SK-N-SH (cell line): ENCODE measurements around the gene KCNJ2. TPM values are rescaled to one million over a fixed set of nuclear protein-coding genes. Genes with fewer than 3 reads are reported as not detected.

Source experiments
- CTCF ChIA-PET: fragments of 300-600, 350-600 bp; formaldehyde crosslinking; extraction: SDS; loops from one replicate; lab custom pipeline; 2021; lab: Yijun Ruan, JAX
- POLR2A ChIA-PET: fragments of 350-600 bp; sonication (Branson Sonifier 250); formaldehyde crosslinking; extraction: SDS; loops from one replicate; lab custom pipeline; 2020; ENCODE audit warnings: antibody characterized with exemption, inconsistent platforms; lab: Yijun Ruan, JAX
- DNase-seq: peaks from one replicate; pipeline ENCODE4 v3.0.0; 2012
- H2AFZ ChIP-seq: fragments of 200-600 bp; sonication (generic); 2 replicates; pipeline ENCODE4 v1.8.1; 2016; ENCODE audit warnings: antibody characterized with exemption, mild to moderate bottlenecking, low read depth
- H3F3A ChIP-seq: fragments of 200-600 bp; sonication (generic); replicated peaks from 2 replicates; pipeline ENCODE3; 2016; ENCODE audit warnings: antibody characterized with exemption, mild to moderate bottlenecking; ENCODE audit not compliant: insufficient read depth
- H3K27ac ChIP-seq, 2 experiments: fragments of 200-500 bp in 1 of 2; fragments of 200-600 bp in 1 of 2; sonication (Bioruptor generic) in 1 of 2; sonication (generic), shearing (Covaris generic) in 1 of 2; 2 replicates each; pipeline versions ENCODE4 v1.5.1 to v1.6.1; 2014 to 2016; ENCODE audit warnings: low read depth in 2 of 2, inconsistent platforms in 1 of 2, low read length in 1 of 2, mild to moderate bottlenecking in 1 of 2, mixed read lengths in 1 of 2
- H3K27me3 ChIP-seq: fragments of 200-600 bp; sonication (generic), shearing (Covaris generic); 2 replicates; pipeline ENCODE4 v1.6.1; 2016; ENCODE audit warnings: mixed run types; ENCODE audit not compliant: insufficient read depth
- H3K36me3 ChIP-seq, 2 experiments: fragments of 200-500 bp in 1 of 2; fragments of 200-600 bp in 1 of 2; sonication (Bioruptor generic) in 1 of 2; sonication (generic) in 1 of 2; replicated peaks in 1 of 2; 2 replicates each; pipeline versions ENCODE3 to v1.5.1; 2014 to 2016; ENCODE audit warnings: low read length in 1 of 2, mild to moderate bottlenecking in 1 of 2; ENCODE audit not compliant: insufficient read depth in 2 of 2, control insufficient read depth in 1 of 2
- H3K4me1 ChIP-seq, 2 experiments: fragments of 200-500 bp in 1 of 2; fragments of 200-600 bp in 1 of 2; sonication (Bioruptor generic) in 1 of 2; sonication (generic), shearing (Covaris generic) in 1 of 2; 2 replicates each; pipeline versions ENCODE4 v1.5.1 to v1.6.1; 2014 to 2016; ENCODE audit warnings: low read depth in 1 of 2, low read length in 1 of 2, mixed run types in 1 of 2; ENCODE audit not compliant: insufficient read depth in 2 of 2, control insufficient read depth in 1 of 2
- H3K4me2 ChIP-seq: fragments of 200-600 bp; sonication (generic), shearing (Covaris generic); 2 replicates; pipeline ENCODE4 v1.6.1; 2017; ENCODE audit warnings: mixed run types
- H3K4me3 ChIP-seq, 2 experiments: fragments of 200-500 bp in 1 of 2; fragments of 200-600 bp in 1 of 2; sonication (Bioruptor generic) in 1 of 2; sonication (generic), shearing (Covaris generic) in 1 of 2; 2 replicates each; pipeline versions ENCODE4 v1.5.1 to v1.8.1; 2014 to 2016; ENCODE audit warnings: low read depth in 2 of 2, inconsistent platforms in 1 of 2, low read length in 1 of 2, mild to moderate bottlenecking in 1 of 2, mixed read lengths in 1 of 2, moderate library complexity in 1 of 2
- H3K79me2 ChIP-seq: fragments of 200-600 bp; sonication (generic); 2 replicates; pipeline ENCODE4 v1.8.1; 2017; ENCODE audit warnings: mild to moderate bottlenecking; ENCODE audit not compliant: insufficient read depth
- H3K9ac ChIP-seq: fragments of 200-600 bp; sonication (generic); 2 replicates; pipeline ENCODE4 v1.6.1; 2017; ENCODE audit warnings: mixed run types
- H3K9me2 ChIP-seq: fragments of 200-600 bp; sonication (generic); 2 replicates; pipeline ENCODE4 v1.6.1; 2017; ENCODE audit warnings: mixed run types
- H3K9me3 ChIP-seq: fragments of 200-600 bp; sonication (generic); 2 replicates; pipeline ENCODE4 v1.6.1; 2017; ENCODE audit warnings: mixed run types, mild to moderate bottlenecking, moderate library complexity
- H4K20me1 ChIP-seq: fragments of 200-600 bp; sonication (generic); 2 replicates; pipeline ENCODE4 v1.6.1; 2017; ENCODE audit warnings: mild to moderate bottlenecking, mixed run types; ENCODE audit not compliant: insufficient read depth
- EP300 ChIP-seq, 2 experiments: IDR thresholded peaks; 2 replicates each; pipeline versions ENCODE4 v1.4.0 to v1.6.1; 2012; ENCODE audit warnings: borderline replicate concordance in 1 of 2, low read depth in 1 of 2, low read length in 1 of 2
- FOXM1 ChIP-seq: IDR thresholded peaks from 2 replicates; pipeline ENCODE4 v1.4.0; 2012; ENCODE audit warnings: low read depth, mild to moderate bottlenecking
- JUND ChIP-seq: IDR thresholded peaks from 2 replicates; pipeline ENCODE4 v1.4.0; 2012
- NFIC ChIP-seq: IDR thresholded peaks from 2 replicates; pipeline ENCODE4 v1.4.0; 2012; ENCODE audit warnings: borderline replicate concordance
- RCOR1 ChIP-seq: fragments of 150-350 bp; IDR thresholded peaks from 2 replicates; pipeline ENCODE4 v1.6.1; 2017; ENCODE audit warnings: antibody characterized with exemption, low read length
- RXRA ChIP-seq: IDR thresholded peaks from 2 replicates; pipeline ENCODE4 v1.4.0; 2012; ENCODE audit warnings: low read depth, mild to moderate bottlenecking, borderline replicate concordance
- SIN3A ChIP-seq: IDR thresholded peaks from 2 replicates; pipeline ENCODE4 v1.6.1; 2012; ENCODE audit warnings: low read depth, mild to moderate bottlenecking, low read length, moderate library complexity, borderline replicate concordance
- TAF1 ChIP-seq: IDR thresholded peaks from 2 replicates; pipeline ENCODE4 v1.6.1; 2012; ENCODE audit warnings: low read depth, mild to moderate bottlenecking, low read length, moderate library complexity, borderline replicate concordance
- TCF12 ChIP-seq: IDR thresholded peaks from 2 replicates; pipeline ENCODE4 v1.4.0; 2012
- TEAD4 ChIP-seq: IDR thresholded peaks from 2 replicates; pipeline ENCODE4 v1.4.0; 2012; ENCODE audit warnings: mild to moderate bottlenecking, borderline replicate concordance; ENCODE audit not compliant: insufficient read depth
- WGBS: methylation state at CpG from one replicate; pipeline ENCODE4 v1.1.6; 2017; ENCODE audit warnings: low lambda C conversion rate; 5-methylcytosine and 5-hydroxymethylcytosine counted together
- polyA plus RNA-seq, 3 experiments: library from polyadenylated mRNA; depleted of rRNA; stranded (reverse); fragments of >200 nt; gene quantifications; 2 replicates each; pipeline ENCODE4 v1.2.3, GENCODE V29; 2012
- TF ChIP-seq, protein P1 (sequence below): IDR thresholded peaks from 2 replicates; pipeline ENCODE4; 2012
- TF ChIP-seq, protein P2 (sequence below): IDR thresholded peaks from 2 replicates; pipeline ENCODE4 v1.4.0; 2012; ENCODE audit warnings: low read depth, borderline replicate concordance

The KCNJ2 gene
- polyA plus RNA-seq, 1 of the 3 experiments (the other 2 are of a cell fraction), result 0.21 TPM

DNA sequence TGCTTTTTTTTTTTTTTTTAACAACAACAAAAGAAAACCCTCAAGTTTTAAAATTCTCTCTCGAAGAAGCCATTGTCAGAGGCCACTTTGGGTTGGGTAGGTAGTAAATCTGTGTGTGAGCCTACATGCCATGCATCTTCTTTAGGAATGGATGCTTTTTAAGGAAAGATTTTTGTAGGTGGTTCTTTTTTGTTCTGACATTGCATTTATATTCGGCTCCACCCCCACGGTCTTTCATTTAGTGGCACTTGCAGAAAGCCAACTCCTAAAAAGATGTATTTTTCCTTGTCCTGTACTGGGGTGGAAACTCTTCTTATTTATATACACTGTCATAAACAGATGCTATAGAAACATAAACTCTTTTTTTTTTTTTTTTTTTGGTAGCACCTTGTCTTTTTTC, 35.1 kb downstream of the KCNJ2 start:
- no peaks in the 10 kb centered on the region for H3K9me2 ChIP-seq
- H3K79me2 ChIP-seq, result no peaks in the 10 kb centered on the region
- H3K4me3 ChIP-seq, result no peak overlapping the region
- no peaks in the 10 kb centered on the region for H4K20me1 ChIP-seq
- TF ChIP-seq EP300 (IDR thresholded peaks at IDR 0.05; ENCODE audit: borderline replicate concordance in 1 of 2, low read depth in 1 of 2, low read length in 1 of 2) (no peak), NFIC (no peak), FOXM1 (no peak), JUND (no peak), SIN3A (no peak), TAF1 (no peak), RCOR1 (no peak), TEAD4 (no peak)
- TF ChIP-seq, protein P1, sequence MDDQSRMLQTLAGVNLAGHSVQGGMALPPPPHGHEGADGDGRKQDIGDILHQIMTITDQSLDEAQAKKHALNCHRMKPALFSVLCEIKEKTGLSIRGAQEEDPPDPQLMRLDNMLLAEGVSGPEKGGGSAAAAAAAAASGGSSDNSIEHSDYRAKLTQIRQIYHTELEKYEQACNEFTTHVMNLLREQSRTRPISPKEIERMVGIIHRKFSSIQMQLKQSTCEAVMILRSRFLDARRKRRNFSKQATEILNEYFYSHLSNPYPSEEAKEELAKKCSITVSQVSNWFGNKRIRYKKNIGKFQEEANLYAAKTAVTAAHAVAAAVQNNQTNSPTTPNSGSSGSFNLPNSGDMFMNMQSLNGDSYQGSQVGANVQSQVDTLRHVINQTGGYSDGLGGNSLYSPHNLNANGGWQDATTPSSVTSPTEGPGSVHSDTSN, result no peak
- TF ChIP-seq, protein P2, sequence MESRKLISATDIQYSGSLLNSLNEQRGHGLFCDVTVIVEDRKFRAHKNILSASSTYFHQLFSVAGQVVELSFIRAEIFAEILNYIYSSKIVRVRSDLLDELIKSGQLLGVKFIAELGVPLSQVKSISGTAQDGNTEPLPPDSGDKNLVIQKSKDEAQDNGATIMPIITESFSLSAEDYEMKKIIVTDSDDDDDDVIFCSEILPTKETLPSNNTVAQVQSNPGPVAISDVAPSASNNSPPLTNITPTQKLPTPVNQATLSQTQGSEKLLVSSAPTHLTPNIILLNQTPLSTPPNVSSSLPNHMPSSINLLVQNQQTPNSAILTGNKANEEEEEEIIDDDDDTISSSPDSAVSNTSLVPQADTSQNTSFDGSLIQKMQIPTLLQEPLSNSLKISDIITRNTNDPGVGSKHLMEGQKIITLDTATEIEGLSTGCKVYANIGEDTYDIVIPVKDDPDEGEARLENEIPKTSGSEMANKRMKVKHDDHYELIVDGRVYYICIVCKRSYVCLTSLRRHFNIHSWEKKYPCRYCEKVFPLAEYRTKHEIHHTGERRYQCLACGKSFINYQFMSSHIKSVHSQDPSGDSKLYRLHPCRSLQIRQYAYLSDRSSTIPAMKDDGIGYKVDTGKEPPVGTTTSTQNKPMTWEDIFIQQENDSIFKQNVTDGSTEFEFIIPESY, result no peak
- H3K9me3 ChIP-seq, result no peaks in the 10 kb centered on the region
- no peak overlapping the region for H3K9ac ChIP-seq
- no peak for DNase-seq
- H3K4me1 ChIP-seq, result no peaks in the 10 kb centered on the region
- no peaks in the 10 kb centered on the region for H3K27me3 ChIP-seq
- WGBS, result 66% methylated on average over 3 of the region's 3 CpGs
- H3K36me3 ChIP-seq, result no peaks in the 10 kb centered on the region
- no peaks in the 10 kb centered on the region for H3F3A ChIP-seq
- ChIA-PET CTCF (no interaction called here), POLR2A (no interaction called here)
- H3K27ac ChIP-seq, result no peak overlapping the region
- no peak overlapping the region for H3K4me2 ChIP-seq
- H2AFZ ChIP-seq, result no peak overlapping the region

DNA sequence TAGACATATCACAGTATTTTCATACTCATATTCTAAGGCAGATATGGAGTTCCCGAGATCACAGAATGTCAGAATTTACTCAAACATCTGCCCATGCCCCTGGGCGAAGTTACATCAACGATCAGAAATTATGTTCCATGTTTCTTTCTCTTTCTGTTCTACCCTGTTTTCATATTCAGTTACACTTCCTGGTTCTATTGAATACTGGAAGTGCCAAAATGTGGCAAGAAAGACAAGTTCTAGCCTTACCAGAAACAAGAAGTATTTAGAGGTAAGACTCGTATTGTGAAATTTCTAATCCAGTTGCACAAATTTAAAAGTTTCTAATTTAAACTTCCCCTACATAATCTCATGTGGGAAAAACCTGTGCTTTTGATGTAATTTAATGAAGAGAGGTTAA, 36.1 kb downstream of the KCNJ2 start:
- TF ChIP-seq TCF12 (no peak), RXRA (no peak), SIN3A (no peak), JUND (no peak), TEAD4 (no peak)

More for the DNA sequence above, 36.1 kb downstream of the KCNJ2 start:
- Histone ChIP-seq H3K9ac (no peak overlapping the region), H3K79me2 (no peaks in the 10 kb centered on the region), H4K20me1 (no peaks in the 10 kb centered on the region), H2AFZ (no peak overlapping the region), H3K4me1 (no peaks in the 10 kb centered on the region), H3K9me3 (no peaks in the 10 kb centered on the region), H3K4me3 (no peak overlapping the region), H3K27ac (no peak overlapping the region), H3K9me2 (no peaks in the 10 kb centered on the region), H3K36me3 (no peaks in the 10 kb centered on the region), H3K27me3 (no peaks in the 10 kb centered on the region), H3F3A (no peaks in the 10 kb centered on the region), H3K4me2 (no peak overlapping the region)
- POLR2A ChIA-PET, result no interaction called here
- no peak for DNase-seq
- 71% methylated on average over 4 of the region's 4 CpGs for WGBS
- CTCF ChIA-PET, result no interaction called here
